Kidney epithelial cell (primary cell): Measurements from ENCODE around the gene KIF6. TPM values are rescaled to one million over a fixed set of nuclear protein-coding genes. Genes with fewer than 3 reads are reported as not detected.

Source experiments
- DNase-seq: peaks from one replicate; pipeline ENCODE4 v3.0.0-alpha.2; 2010; ENCODE audit warnings: low read depth
- H3K27me3 ChIP-seq: 2 replicates; pipeline ENCODE4 v1.6.0; 2011; ENCODE audit warnings: low read length; ENCODE audit not compliant: control insufficient read depth, insufficient read depth
- H3K36me3 ChIP-seq: 2 replicates; pipeline ENCODE4 v1.5.1; 2011; ENCODE audit warnings: low read length; ENCODE audit not compliant: control insufficient read depth, insufficient read depth
- H3K4me3 ChIP-seq: 2 replicates; pipeline ENCODE4 v1.5.1; 2011; ENCODE audit warnings: low read depth, mild to moderate bottlenecking, control low read depth, low read length
- CTCF ChIP-seq: IDR thresholded peaks from 2 replicates; pipeline ENCODE4 v1.5.1; 2011; ENCODE audit warnings: mild to moderate bottlenecking, moderate library complexity, low read length, control low read depth, inconsistent platforms; ENCODE audit not compliant: insufficient read depth, poor library complexity, severe bottlenecking
- total RNA-seq: library from RNA; depleted of rRNA; stranded (reverse); fragments of >200 nt; gene quantifications from 2 replicates; pipeline ENCODE4 v1.2.3, GENCODE V29; 2015

KIF6 gene
- total RNA-seq, 1 donor from 2014 or later, result 0.33 TPM

DNA sequence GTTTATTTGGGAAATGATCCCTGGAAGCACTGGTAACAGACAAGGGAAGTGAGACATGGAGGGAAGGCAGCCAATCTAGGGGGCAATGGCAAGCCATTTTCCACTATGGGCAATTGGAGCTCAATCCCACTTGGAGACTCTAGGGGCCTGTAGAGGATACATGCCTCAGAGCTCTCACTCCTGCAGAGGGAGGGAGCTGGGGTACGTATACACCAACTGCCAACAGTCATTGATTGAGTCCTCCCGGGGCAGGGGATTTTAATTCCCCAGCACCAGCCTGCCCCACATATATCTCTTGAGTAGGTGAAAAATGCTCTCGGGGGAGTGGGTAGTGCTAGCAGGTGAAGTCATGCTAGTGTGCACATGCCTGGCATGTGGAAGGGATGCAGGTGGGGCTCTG, 323.8 kb downstream of the KIF6 start:
- no peak overlapping the region for H3K4me3 ChIP-seq
- DNase-seq, result no peak
- H3K36me3 ChIP-seq, result no peaks in the 10 kb centered on the region
- H3K27me3 ChIP-seq, result no peaks in the 10 kb centered on the region
- TF ChIP-seq CTCF, result no peak

DNA sequence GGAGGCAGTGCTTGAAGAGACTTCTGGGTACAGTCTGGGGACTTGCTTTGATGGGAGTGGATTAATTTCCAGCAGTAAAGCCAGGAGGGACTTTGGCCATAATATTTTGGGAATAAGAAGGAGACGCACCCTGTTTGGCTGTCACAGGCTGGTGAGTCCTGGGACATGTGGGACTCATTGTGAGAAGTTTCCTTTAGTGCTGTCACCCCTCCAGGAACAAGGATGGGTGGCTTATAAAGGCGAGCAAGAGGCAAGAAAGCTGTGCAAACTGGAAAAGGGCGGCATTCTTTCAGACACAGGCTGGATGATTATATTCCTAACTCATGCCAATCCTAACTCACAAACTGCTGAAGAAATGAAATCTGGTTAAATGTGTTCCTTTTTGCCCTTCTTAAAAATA, 325.2 kb downstream of the KIF6 start:
- no peak overlapping the region for H3K4me3 ChIP-seq
- no peak for DNase-seq
- H3K36me3 ChIP-seq, result no peaks in the 10 kb centered on the region
- no peak for TF ChIP-seq CTCF
- H3K27me3 ChIP-seq, result no peaks in the 10 kb centered on the region

GRCh38 chr6:39396854-39397253, 328.4 kb downstream of the KIF6 start:
- TF ChIP-seq CTCF, result no peak
- Histone ChIP-seq H3K36me3 (no peaks in the 10 kb centered on the region), H3K4me3 (no peak overlapping the region), H3K27me3 (no peaks in the 10 kb centered on the region)
- no peak for DNase-seq

DNA sequence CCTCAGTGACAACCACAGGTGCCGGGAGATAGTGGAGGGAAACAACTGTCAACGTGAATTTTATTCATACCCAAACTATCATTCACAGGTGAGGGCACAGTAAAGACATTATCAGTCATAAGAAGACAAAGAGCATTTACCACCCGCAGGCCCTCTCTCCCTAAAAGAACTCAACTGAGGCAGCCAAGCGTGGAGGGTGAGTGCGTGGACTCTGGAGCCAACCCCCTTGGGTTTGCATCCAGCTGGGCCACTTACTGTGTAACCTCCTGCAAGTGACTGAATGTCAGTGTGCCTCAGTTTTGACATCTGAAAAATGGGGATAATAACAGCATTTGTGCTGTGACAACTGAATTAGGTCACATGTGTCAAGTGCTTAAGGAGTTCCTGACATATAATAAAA, 332.1 kb downstream of the KIF6 start:
- no peak for TF ChIP-seq CTCF
- no peak for DNase-seq
- H3K27me3 ChIP-seq, result no peaks in the 10 kb centered on the region
- no peaks in the 10 kb centered on the region for H3K36me3 ChIP-seq
- no peak overlapping the region for H3K4me3 ChIP-seq

DNA sequence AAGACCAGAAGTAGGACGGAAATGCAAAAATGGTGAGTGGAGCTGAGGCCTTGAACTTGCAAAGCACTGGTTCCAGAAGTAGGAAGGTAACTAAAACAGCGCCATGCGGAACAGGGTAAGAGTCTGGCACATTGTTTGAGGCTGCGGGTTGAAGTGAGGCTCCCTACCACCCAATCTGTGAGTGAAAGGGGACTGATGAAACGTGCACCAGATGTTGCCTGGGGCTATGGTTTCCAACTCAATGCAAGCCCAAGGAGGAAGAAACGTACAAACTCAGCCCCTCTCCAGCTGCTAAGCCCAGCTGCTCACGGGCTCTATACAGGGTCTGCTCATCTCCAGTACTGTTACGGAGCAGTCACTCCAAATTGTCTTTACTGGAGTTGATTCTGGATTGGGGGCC, 334.0 kb downstream of the KIF6 start:
- Histone ChIP-seq H3K36me3 (no peaks in the 10 kb centered on the region), H3K4me3 (no peak overlapping the region), H3K27me3 (no peaks in the 10 kb centered on the region)
- no peak for DNase-seq
- TF ChIP-seq CTCF, result no peak

DNA sequence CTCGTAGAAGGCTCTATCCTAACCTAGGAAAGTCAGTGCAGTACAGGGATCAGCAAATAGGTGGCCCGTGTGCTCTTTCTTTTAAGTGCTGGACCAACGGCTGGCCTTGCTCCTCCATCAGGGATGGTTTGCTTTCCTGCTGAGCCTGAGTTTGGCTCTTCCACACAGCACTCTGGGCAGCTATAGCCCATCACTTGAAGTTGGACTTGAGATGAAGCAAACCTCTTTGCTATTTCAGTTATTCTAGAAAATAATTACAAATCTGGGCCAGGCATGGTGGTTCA, 335.8 kb downstream of the KIF6 start:
- H3K36me3 ChIP-seq, result no peaks in the 10 kb centered on the region
- TF ChIP-seq CTCF, result peak; percentile 21
- no peaks in the 10 kb centered on the region for H3K27me3 ChIP-seq

More for the DNA sequence above, 335.8 kb downstream of the KIF6 start:
- H3K4me3 ChIP-seq, result no peak overlapping the region
- DNase-seq, result no peak
